Type B pancreatic cell (in vitro differentiated cells): ENCODE results near the gene MMEL1. TPM values are rescaled to one million over a fixed set of nuclear protein-coding genes. Genes with fewer than 3 reads are reported as not detected.
"Not testable (repeated sequence)": the region's sequence is repeated elsewhere in the genome, so short reads cannot be mapped to it uniquely, and the experiment has no call there.

Experiments used
- DNase-seq: peaks from one replicate; pipeline ENCODE4 v3.0.0; 2021; ENCODE audit warnings: mixed read lengths; ENCODE audit not compliant: unreplicated experiment; ENCODE audit errors: extremely low spot score
- H3K27ac Mint-ChIP-seq: 2 replicates; pipeline ENCODE4 v1.8.0; 2021; ENCODE audit warnings: mild to moderate bottlenecking, mixed read lengths
- H3K27me3 Mint-ChIP-seq: 2 replicates; pipeline ENCODE4 v1.8.0; 2021; ENCODE audit warnings: mixed read lengths
- H3K36me3 Mint-ChIP-seq: 2 replicates; pipeline ENCODE4 v1.8.0; 2021; ENCODE audit warnings: mixed read lengths
- H3K4me1 Mint-ChIP-seq: one replicate; pipeline ENCODE4 v1.8.0; 2021; ENCODE audit warnings: mixed read lengths; ENCODE audit not compliant: unreplicated experiment
- H3K4me3 Mint-ChIP-seq: 2 replicates; pipeline ENCODE4 v1.8.0; 2021; ENCODE audit warnings: mild to moderate bottlenecking, mixed read lengths
- H3K9me3 Mint-ChIP-seq: 2 replicates; pipeline ENCODE4 v1.8.0; 2021; ENCODE audit warnings: mixed read lengths
- CTCF ChIP-seq: fragments of 200-600 bp; sonication (generic); conservative IDR thresholded peaks from 2 replicates; pipeline ENCODE4 v1.5.0; 2021; ENCODE audit warnings: antibody characterized with exemption, mild to moderate bottlenecking
- total RNA-seq: library from RNA; stranded (reverse); gene quantifications from 2 replicates; pipeline ENCODE4 v1.2.1, GENCODE V29; 2021; ENCODE audit warnings: low replicate concordance

MMEL1 gene
- total RNA-seq, 1 donor from 2014 or later: 1.1 TPM

GRCh38 chr1:2628191-2628932 is 4.5 kb downstream of the MMEL1 start:
- H3K36me3 Mint-ChIP-seq: no peaks in the 10 kb centered on the region
- H3K4me3 Mint-ChIP-seq: no peak overlapping the region
- peaks cover 67% of the 10 kb centered on the region for H3K27me3 Mint-ChIP-seq

GRCh38 chr1:2627746-2628145 is 5.1 kb downstream of the MMEL1 start:
- peaks cover 6% of the 10 kb centered on the region for H3K4me1 Mint-ChIP-seq
- no peak for DNase-seq
- H3K36me3 Mint-ChIP-seq: no peaks in the 10 kb centered on the region
- no peak for TF ChIP-seq CTCF
- no peak overlapping the region for H3K27ac Mint-ChIP-seq
- no peak overlapping the region for H3K4me3 Mint-ChIP-seq
- no peaks in the 10 kb centered on the region for H3K9me3 Mint-ChIP-seq
- H3K27me3 Mint-ChIP-seq: peaks cover 66% of the 10 kb centered on the region

More at GRCh38 chr1:2628191-2628932, 4.5 kb downstream of the MMEL1 start:
- peak; percentile 69 for DNase-seq
- Mint-ChIP-seq H3K27ac (no peak overlapping the region), H3K4me1 (peaks cover 6% of the 10 kb centered on the region), H3K9me3 (no peaks in the 10 kb centered on the region)
- no peak for TF ChIP-seq CTCF

GRCh38 chr1:2625748-2626147 is 7.1 kb downstream of the MMEL1 start:
- H3K9me3 Mint-ChIP-seq, H3K4me3 Mint-ChIP-seq, H3K27ac Mint-ChIP-seq, DNase-seq, H3K4me1 Mint-ChIP-seq, H3K36me3 Mint-ChIP-seq: not testable (repeated sequence)
- H3K27me3 Mint-ChIP-seq: peaks cover 60% of the 10 kb centered on the region

- Mint-ChIP-seq H3K27ac (no peak overlapping the region), H3K4me3 (no peak overlapping the region), H3K27me3 (peaks cover 55% of the 10 kb centered on the region), H3K36me3 (no peaks in the 10 kb centered on the region), H3K4me1 (no peaks in the 10 kb centered on the region), H3K9me3 (no peaks in the 10 kb centered on the region)
- TF ChIP-seq CTCF: no peak
- no peak for DNase-seq
These were observed 7.5 kb downstream of the MMEL1 start for GRCh38 chr1:2625311-2625710.

GRCh38 chr1:2624735-2625300 is 8.0 kb downstream of the MMEL1 start:
- peaks cover 52% of the 10 kb centered on the region for H3K27me3 Mint-ChIP-seq
- no peak overlapping the region for H3K4me3 Mint-ChIP-seq
- DNase-seq: no peak
- H3K36me3 Mint-ChIP-seq: no peaks in the 10 kb centered on the region
- no peaks in the 10 kb centered on the region for H3K4me1 Mint-ChIP-seq
- H3K27ac Mint-ChIP-seq: no peak overlapping the region
- H3K9me3 Mint-ChIP-seq: no peaks in the 10 kb centered on the region
- TF ChIP-seq CTCF: no peak

GRCh38 chr1:2623571-2624337 is 9.1 kb downstream of the MMEL1 start:
- Mint-ChIP-seq H3K27ac (no peak overlapping the region), H3K36me3 (no peaks in the 10 kb centered on the region), H3K4me3 (no peak overlapping the region), H3K4me1 (no peaks in the 10 kb centered on the region), H3K9me3 (no peaks in the 10 kb centered on the region), H3K27me3 (peaks cover 51% of the 10 kb centered on the region)
- no peak for TF ChIP-seq CTCF
- DNase-seq: no peak
